GM23248 (cell line): Measurements from ENCODE around the gene ZCCHC17. TPM values are rescaled to one million over a fixed set of nuclear protein-coding genes. Genes with fewer than 3 reads are reported as not detected.
A peak's percentile ranks its signal among the peaks of the same experiment; 100 is the strongest.
"Not testable (repeated sequence)": the region's sequence is repeated elsewhere in the genome, so short reads cannot be mapped to it uniquely, and the experiment has no call there.

Experiments
- DNase-seq: peaks from one replicate; pipeline ENCODE4 v3.0.0-alpha.2; 2015
- H2AFZ ChIP-seq: fragments of 200-600 bp; sonication (generic); 2 replicates; pipeline ENCODE4 v1.6.1; 2016; ENCODE audit warnings: antibody characterized with exemption
- H3F3A ChIP-seq: fragments of 200-600 bp; sonication (generic); 2 replicates; pipeline ENCODE4 v1.6.1; 2016; ENCODE audit warnings: mild to moderate bottlenecking, antibody characterized with exemption, mixed run types; ENCODE audit not compliant: insufficient read depth
- H3K27ac ChIP-seq: fragments of 200-600 bp; sonication (generic); 2 replicates; pipeline ENCODE4 v1.5.1; 2016; ENCODE audit warnings: mild to moderate bottlenecking
- H3K27me3 ChIP-seq: fragments of 200-600 bp; sonication (generic); replicated peaks from 2 replicates; pipeline ENCODE4 v1.6.1; 2016; ENCODE audit warnings: mild to moderate bottlenecking; ENCODE audit not compliant: insufficient read depth
- H3K36me3 ChIP-seq: fragments of 200-600 bp; sonication (generic); 2 replicates; pipeline ENCODE4 v1.6.1; 2016; ENCODE audit warnings: low read depth, mild to moderate bottlenecking
- H3K4me1 ChIP-seq: fragments of 200-600 bp; sonication (generic); 2 replicates; pipeline ENCODE4 v1.6.1; 2016; ENCODE audit warnings: mild to moderate bottlenecking; ENCODE audit not compliant: insufficient read depth
- H3K4me2 ChIP-seq: fragments of 200-600 bp; sonication (generic); one replicate; pipeline ENCODE4 v1.6.1; 2016; ENCODE audit warnings: mild to moderate bottlenecking; ENCODE audit not compliant: unreplicated experiment
- H3K4me3 ChIP-seq: fragments of 200-600 bp; sonication (generic); 2 replicates; pipeline ENCODE4 v1.5.1; 2016; ENCODE audit warnings: mild to moderate bottlenecking
- H3K79me2 ChIP-seq: fragments of 200-600 bp; sonication (generic); 2 replicates; pipeline ENCODE4 v1.6.1; 2016; ENCODE audit warnings: mild to moderate bottlenecking; ENCODE audit not compliant: insufficient read depth
- H3K9ac ChIP-seq: fragments of 200-600 bp; sonication (generic); 2 replicates; pipeline ENCODE4 v1.6.1; 2016; ENCODE audit warnings: mild to moderate bottlenecking
- H3K9me2 ChIP-seq: fragments of 200-600 bp; sonication (generic); 2 replicates; pipeline ENCODE4 v1.6.1; 2016; ENCODE audit warnings: mixed run types, mild to moderate bottlenecking, moderate library complexity; ENCODE audit not compliant: insufficient read depth
- H3K9me3 ChIP-seq: fragments of 200-600 bp; sonication (generic); one replicate; pipeline ENCODE4 v1.6.1; 2017; ENCODE audit warnings: low read depth
- H4K20me1 ChIP-seq: fragments of 200-600 bp; sonication (generic); 2 replicates; pipeline ENCODE4 v1.6.0; 2016; ENCODE audit not compliant: insufficient read depth
- EZH2 ChIP-seq: fragments of 200-600 bp; sonication (generic); IDR thresholded peaks from 2 replicates; pipeline ENCODE4 v1.6.1; 2018; ENCODE audit warnings: antibody characterized with exemption, mild to moderate bottlenecking; ENCODE audit not compliant: insufficient read depth, poor library complexity, severe bottlenecking
- EZH2phosphoT487 ChIP-seq: fragments of 200-600 bp; sonication (generic); IDR thresholded peaks from 2 replicates; pipeline ENCODE4 v1.6.1; 2018; ENCODE audit warnings: antibody characterized with exemption, moderate library complexity, mild to moderate bottlenecking, low read depth; ENCODE audit not compliant: insufficient read depth
- WGBS, 2 experiments: methylation state at CpG; one replicate each; pipeline ENCODE4 v1.1.6; 2015 to 2017; ENCODE audit warnings: low lambda C conversion rate in 2 of 2, low coverage in 1 of 2; ENCODE audit errors: missing lambda C conversion rate in 2 of 2; 5-methylcytosine and 5-hydroxymethylcytosine counted together
- in situ Hi-C: fragments of 300-500 bp; cut with MboI; formaldehyde crosslinking; loops from 2 replicates; pipeline ENCODE4 v1.15.0; 2020
- polyA plus RNA-seq: library from polyadenylated mRNA; unstranded; fragments of >200 nt; fragmentation: Nextera tagmentation; extraction: Ambion mirVana; gene quantifications from 2 replicates; pipeline ENCODE4 v1.2.1, GENCODE V29; 2016
- total RNA-seq: library from RNA; depleted of rRNA; stranded (reverse); fragments of >200 nt; shearing (Covaris generic); gene quantifications from 2 replicates; pipeline ENCODE4 v1.2.3, GENCODE V29; 2014

ZCCHC17 gene
- total and polyA plus RNA-seq, 2 experiments from 2014 or later: 34.8 to 65.6 TPM

DNA sequence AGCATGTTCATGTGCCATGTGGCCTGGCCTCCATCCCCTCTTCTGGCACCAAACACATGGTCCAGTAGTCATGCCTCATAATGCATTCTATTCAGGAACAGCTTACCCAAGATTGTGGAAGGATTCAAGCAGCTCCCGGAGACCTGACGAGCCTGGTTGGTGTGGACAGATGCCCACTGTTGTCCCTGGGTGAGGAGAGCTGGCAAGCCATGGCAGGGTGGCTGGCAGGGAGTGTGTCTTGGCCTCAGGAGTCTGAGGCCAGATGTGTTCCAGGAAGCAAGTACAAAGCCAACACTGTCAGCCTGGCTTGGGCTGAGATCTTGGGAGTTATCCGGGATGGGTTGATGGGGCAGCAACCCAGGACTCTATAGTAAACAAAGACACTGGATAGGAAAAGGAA is 83.3 kb downstream of the ZCCHC17 start:
- in situ Hi-C loops: no loop called here
- H3K27ac ChIP-seq: no peak overlapping the region
- H3K9me2 ChIP-seq: no peaks in the 10 kb centered on the region
- peaks cover 7% of the 10 kb centered on the region; the same call in 1 of the 2 replicates for H3K4me1 ChIP-seq
- no peaks in the 10 kb centered on the region for H3K27me3 ChIP-seq
- no peaks in the 10 kb centered on the region for H3K79me2 ChIP-seq
- WGBS, 2 experiments: 44 to 49% methylated on average over 3 of the region's 3 CpGs
- H3K4me3 ChIP-seq: no peak overlapping the region
- DNase-seq: no peak
- no peak overlapping the region for H3K9ac ChIP-seq
- H4K20me1 ChIP-seq: no peaks in the 10 kb centered on the region
- no peaks in the 10 kb centered on the region for H3F3A ChIP-seq
- TF ChIP-seq EZH2phosphoT487 (no peak), EZH2 (no peak)
- no peak overlapping the region for H2AFZ ChIP-seq
- H3K36me3 ChIP-seq: no peaks in the 10 kb centered on the region
- H3K4me2 ChIP-seq: no peak overlapping the region
- no peaks in the 10 kb centered on the region for H3K9me3 ChIP-seq

DNA sequence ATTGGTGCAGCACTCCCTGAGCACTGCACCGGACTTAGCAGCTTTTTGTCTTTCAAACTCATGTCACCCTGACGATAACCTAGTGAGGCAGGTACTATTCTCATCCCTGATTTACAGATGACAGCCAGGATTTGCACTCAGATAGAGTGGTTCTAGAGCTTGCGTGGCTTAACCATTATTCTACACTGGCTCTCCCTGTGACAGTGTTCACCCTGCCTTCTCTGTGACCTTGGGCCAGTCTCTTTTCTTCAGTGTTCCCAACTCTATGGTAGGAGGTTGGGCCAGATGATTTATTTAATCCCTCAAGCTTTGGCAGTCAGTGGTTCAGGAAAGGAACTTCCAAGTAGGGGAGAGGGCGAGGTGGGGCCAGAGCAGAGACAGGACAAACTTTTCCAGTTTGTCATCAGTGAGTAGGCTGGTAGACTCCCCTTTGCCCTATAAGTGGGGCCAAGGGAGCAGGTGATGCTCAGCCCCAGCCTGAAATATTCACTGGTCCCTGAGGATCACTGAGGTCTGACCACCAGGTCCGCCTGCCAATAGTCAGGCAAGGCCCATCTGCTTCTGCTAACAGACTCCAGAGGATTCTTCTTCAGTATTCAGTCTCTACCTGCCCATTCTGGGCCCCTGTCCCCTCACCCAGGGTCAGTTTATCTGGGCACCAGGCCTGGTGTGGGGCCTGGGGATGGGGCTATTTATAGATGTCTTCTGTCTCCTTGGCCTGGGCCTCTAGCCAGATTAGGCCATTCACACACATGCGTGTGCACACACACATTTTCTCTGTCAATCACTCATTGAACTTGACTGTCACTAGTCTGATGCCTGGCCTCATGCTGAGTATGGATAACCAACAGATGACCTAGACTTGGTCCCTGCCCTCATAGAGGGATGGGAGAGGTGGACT is 84.8 kb downstream of the ZCCHC17 start:
- no peak for TF ChIP-seq EZH2phosphoT487
- no peak for TF ChIP-seq EZH2
- Histone ChIP-seq H3K79me2 (no peaks in the 10 kb centered on the region), H3K36me3 (no peaks in the 10 kb centered on the region), H3K4me3 (no peak overlapping the region), H3K4me1 (peaks cover 6% of the 10 kb centered on the region; the same call in 1 of the 2 replicates), H3K27me3 (no peaks in the 10 kb centered on the region), H2AFZ (no peak overlapping the region), H3F3A (no peaks in the 10 kb centered on the region), H3K4me2 (no peak overlapping the region), H3K27ac (no peak overlapping the region), H3K9ac (no peak overlapping the region), H3K9me2 (no peaks in the 10 kb centered on the region), H4K20me1 (no peaks in the 10 kb centered on the region), H3K9me3 (no peaks in the 10 kb centered on the region)
- DNase-seq: peak; percentile 45
- in situ Hi-C loops: no loop called here
- 74 to 76% methylated on average over 6 of the region's 6 CpGs for WGBS, 2 experiments

DNA sequence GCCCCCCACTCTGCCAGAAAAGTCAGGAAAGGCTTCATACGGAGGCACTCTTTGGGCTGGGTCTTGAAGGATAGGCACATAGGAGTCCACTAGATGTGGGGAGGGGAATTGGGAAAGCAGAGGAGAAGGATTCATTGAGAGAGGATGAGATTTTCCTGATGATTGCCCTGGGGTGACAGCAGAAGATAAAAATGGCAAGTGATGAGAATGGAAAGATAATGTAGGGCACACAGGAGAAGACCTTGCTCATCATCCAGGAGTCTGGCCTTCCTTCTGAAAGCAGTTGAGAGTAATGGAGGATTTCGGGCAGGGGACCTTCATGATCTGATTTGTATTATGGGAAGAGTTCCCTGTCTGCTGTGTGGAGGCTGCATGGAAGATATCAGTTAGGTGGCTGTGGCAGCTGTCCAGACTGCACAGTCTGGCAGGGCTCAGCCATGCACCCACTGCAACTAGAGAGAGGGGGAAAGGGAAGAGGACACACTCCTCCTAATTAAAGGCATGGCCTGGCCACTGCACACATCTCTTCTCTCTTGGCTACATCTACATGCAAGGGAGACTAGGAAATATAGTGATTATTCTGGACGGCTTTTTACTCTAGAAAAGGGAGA is 85.7 kb downstream of the ZCCHC17 start:
- 94 to 100% methylated on average over 3 of the region's 3 CpGs for WGBS, 2 experiments

DNA sequence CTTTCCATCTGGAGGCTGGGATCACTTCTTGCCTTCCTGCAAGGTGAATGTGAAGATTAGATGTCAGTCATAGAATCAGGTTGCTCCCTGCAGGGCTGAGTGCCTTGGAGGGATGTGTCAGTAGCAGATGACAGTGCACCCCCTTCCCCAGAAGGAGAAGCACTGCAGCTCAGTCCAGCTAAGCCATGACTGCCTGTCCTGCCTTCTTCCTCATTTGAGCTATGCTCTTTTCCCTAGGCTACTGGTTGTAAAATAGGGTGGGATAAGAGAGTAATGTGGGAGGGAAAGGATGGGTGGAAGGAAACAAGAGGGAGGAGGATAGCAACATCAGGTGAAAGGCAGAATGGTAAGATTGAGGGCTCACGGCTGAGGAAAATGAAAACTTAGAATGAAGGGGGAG is 87.1 kb downstream of the ZCCHC17 start:
- no peaks in the 10 kb centered on the region for H3K36me3 ChIP-seq
- H2AFZ ChIP-seq: no peak overlapping the region
- no peaks in the 10 kb centered on the region for H4K20me1 ChIP-seq
- H3K4me2 ChIP-seq: no peak overlapping the region
- in situ Hi-C loops: no loop called here
- no peak overlapping the region for H3K9ac ChIP-seq
- no peaks in the 10 kb centered on the region for H3K9me3 ChIP-seq
- H3K4me3 ChIP-seq: no peak overlapping the region
- H3K79me2 ChIP-seq: no peaks in the 10 kb centered on the region
- no peak overlapping the region for H3K27ac ChIP-seq
- H3K27me3 ChIP-seq: no peaks in the 10 kb centered on the region
- peaks cover 6% of the 10 kb centered on the region; the same call in 1 of the 2 replicates for H3K4me1 ChIP-seq
- no peaks in the 10 kb centered on the region for H3F3A ChIP-seq
- 87 to 92% methylated on average over 1 of the region's 1 CpG for WGBS, 2 experiments
- no peaks in the 10 kb centered on the region for H3K9me2 ChIP-seq
- DNase-seq: no peak
- TF ChIP-seq EZH2 (no peak), EZH2phosphoT487 (no peak)

More for the DNA sequence above, 85.7 kb downstream of the ZCCHC17 start:
- H3K4me1 ChIP-seq: peaks cover 6% of the 10 kb centered on the region; the same call in 1 of the 2 replicates
- DNase-seq: no peak
- no peaks in the 10 kb centered on the region for H4K20me1 ChIP-seq
- no peaks in the 10 kb centered on the region for H3K36me3 ChIP-seq
- H3K27ac ChIP-seq: no peak overlapping the region
- no peak overlapping the region for H2AFZ ChIP-seq
- no peak overlapping the region for H3K4me2 ChIP-seq
- TF ChIP-seq EZH2 (no peak), EZH2phosphoT487 (no peak)
- in situ Hi-C loops: no loop called here
- H3K9me2 ChIP-seq: no peaks in the 10 kb centered on the region
- no peaks in the 10 kb centered on the region for H3K27me3 ChIP-seq
- no peaks in the 10 kb centered on the region for H3K9me3 ChIP-seq
- no peaks in the 10 kb centered on the region for H3K79me2 ChIP-seq
- no peak overlapping the region for H3K9ac ChIP-seq
- H3F3A ChIP-seq: no peaks in the 10 kb centered on the region
- H3K4me3 ChIP-seq: no peak overlapping the region

DNA sequence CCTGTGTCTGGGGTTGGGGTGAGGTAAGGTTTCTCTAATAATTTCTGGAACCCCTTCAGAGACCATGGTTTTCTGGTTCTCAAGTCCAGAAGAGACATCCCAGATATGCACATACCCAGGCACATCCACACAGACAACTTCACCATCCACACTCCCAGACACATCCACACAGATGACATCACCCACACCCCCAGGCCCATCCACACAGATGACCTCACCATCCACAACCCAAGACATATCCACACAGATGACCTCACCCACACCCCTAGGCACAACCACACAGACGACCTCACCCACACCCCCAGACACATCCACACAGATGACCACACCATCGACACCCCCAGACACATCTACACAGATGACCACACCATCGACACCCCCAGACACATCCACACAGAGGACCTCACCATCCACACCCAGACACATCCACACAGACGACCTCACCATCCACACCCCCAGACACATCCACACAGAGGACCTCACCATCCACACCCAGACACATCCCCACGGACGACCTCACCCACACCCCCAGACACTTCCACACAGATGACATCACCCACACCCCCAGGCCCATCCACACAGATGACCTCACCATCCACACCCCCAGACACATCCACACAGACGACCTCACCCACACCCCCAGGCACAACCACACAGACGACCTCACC is 89.9 kb downstream of the ZCCHC17 start:
- H3K9me3 ChIP-seq, DNase-seq, H2AFZ ChIP-seq, H3K36me3 ChIP-seq, H3K4me2 ChIP-seq, H3F3A ChIP-seq, H3K79me2 ChIP-seq, H3K9ac ChIP-seq, H3K4me3 ChIP-seq, H3K4me1 ChIP-seq, H3K27me3 ChIP-seq, H4K20me1 ChIP-seq, in situ Hi-C loops, H3K9me2 ChIP-seq, H3K27ac ChIP-seq: not testable (repeated sequence)
- WGBS, 2 experiments: 68 to 83% methylated on average over 2 to 8 of the region's 8 CpGs
